Epidermal melanocyte (primary cell): ENCODE measurements around the gene HLCS.

Experiments used
- DNase-seq: peaks from one replicate; pipeline ENCODE4 v3.0.0; 2011; ENCODE audit warnings: low spot score; ENCODE audit not compliant: insufficient read length

Gene HLCS

GRCh38 chr21:36747815-36748383, 218.6 kb downstream of the HLCS start:
- no peak for DNase-seq

DNA sequence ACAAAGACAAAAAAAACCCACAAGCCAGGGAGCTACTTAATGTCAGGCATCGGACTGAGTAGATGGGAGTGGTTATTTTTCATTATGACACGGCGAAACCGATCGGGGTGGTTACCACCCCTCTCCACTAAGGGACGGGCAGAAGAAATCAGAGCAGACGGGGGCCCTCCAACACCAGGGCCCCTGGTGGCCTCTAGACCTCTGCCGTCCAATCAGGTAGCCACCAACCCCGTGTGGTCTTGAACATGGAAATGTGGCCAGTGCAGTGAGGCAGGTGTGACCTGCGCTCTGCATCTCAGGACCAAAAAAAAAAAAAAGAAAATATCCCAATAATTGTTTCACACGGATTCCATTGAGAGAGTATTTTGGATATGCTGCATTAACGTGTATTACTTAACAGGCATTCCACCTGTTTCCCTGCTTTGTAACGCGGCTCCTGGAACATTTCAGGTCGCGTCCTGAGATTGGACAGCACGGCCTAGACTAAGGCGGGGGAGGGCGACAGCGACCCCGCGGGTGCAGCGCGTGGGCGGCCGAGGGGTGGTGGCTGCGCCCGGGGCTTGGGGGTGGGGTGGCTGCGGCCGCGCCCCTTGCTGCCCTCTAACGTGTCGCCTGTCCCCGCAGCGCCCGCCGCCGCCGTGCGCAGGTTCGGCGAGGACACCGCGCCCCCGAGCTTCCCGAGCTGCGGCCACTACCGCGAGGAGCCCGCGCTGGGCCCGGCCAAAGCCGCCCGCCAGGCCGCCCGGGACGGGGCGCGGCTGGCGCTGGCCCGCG, 219.2 kb downstream of the HLCS start:
- no peak for DNase-seq

DNA sequence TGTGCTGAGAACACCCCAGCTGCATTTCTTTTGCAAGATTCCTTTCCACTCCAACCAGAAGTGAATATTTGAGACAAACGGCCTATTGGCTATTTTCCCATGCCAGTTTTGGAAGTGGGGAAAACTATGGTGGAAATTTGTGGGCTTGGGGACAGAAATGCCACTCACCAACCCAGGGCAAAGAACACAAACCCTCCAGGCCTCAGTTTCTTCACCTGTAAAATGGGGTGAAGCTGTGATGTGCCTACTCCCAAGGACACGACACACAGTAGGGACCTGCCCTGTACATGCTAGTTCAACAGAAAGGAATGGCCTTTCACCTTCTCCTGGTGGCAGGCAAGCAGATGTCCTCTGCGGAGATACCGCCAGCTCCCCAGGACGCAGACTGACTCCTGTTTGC, 221.0 kb downstream of the HLCS start:
- no peak for DNase-seq

GRCh38 chr21:36744560-36745231, 221.8 kb downstream of the HLCS start:
- no peak for DNase-seq

DNA sequence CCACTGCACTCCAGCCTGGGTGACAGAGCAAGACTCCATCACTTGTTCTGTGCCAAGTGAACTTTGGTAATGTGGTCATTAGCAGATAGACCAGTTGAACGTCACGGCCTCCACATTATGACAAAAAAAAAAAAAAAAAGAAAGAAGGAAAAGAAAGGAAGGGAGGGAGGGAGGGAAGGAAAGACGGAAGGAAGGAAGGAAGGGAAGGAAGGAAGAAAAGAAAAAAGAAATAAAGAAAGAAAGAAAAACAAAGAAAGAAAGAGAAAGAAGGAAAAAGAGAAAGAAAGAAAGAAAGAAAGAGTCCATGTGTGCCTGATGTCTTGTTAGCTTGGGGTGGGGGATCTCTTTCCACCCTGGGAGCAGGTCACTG, 222.3 kb downstream of the HLCS start:
- DNase-seq = no peak

GRCh38 chr21:36743446-36743845, 223.0 kb downstream of the HLCS start:
- no peak for DNase-seq

DNA sequence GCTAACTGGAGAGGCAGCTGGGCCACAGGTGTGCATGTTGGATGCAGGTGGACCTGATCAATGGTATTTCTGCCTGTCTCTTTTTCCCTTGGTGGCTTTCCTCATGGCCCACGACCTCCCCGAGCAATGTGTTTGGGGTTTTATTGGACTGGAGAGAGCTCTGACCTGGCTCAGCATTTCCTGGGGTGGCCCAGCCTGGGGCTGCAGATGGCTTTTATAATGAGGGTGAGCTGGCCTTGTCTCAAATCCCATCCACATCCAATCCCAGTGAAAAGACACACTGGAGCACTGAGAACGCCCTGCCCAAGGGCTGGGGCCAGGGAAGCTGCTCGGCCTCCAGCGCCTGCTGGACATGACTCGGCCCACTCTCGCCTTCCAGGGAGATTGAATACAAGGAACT, 223.5 kb downstream of the HLCS start:
- no peak for DNase-seq

- DNase-seq = no peak
Observed at GRCh38 chr21:36741506-36741905, 225.0 kb downstream of the HLCS start.

GRCh38 chr21:36738489-36739126, 227.9 kb downstream of the HLCS start:
- no peak for DNase-seq

- no peak for DNase-seq
Observed at GRCh38 chr21:36735724-36736320, 230.6 kb downstream of the HLCS start.

- DNase-seq = no peak
Observed at GRCh38 chr21:36735201-36735515, 231.3 kb downstream of the HLCS start.

DNA sequence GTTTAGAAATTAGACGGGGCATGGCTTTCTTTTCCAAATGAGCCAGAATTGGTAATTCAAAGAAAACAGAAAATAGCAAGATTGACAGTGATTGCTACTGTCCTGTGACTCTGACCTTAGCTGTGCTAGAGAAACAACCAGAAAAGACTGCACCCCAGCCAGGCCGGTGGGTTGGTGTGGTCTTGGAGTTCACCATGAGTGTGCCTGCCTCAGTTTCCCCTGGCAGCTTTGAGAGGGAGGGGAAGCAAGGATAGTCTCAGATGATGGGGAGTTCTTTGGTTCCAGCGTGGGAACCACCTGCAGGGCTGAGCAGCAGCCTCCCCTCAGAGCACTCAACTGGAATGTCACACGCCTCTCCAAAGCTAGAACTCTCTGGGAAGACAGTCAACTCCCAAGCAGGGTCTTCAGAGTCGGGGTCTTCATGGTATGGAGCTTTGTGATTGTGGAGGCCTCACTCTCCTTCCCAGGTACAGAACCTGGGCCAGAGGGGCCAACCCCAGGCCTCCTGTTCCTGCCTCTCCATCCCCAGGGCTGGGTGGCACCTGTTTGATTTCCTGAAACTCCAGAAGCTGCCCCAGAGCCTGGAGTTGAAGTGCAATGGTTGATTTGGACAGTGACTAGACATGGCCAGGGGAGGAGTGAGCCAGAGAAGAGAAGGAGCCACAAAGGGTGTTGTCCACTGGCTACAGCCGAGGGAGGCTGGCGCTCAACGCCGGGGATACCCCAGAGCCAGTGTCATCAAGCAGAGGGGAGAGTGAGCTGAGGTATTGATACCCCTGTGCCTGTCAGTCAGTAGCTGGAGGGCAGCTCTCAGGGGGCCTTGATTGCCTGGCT, 231.9 kb downstream of the HLCS start:
- no peak for DNase-seq

- DNase-seq = no peak
Observed at GRCh38 chr21:36733857-36734256, 232.6 kb downstream of the HLCS start.

- DNase-seq = no peak
Observed at GRCh38 chr21:36732761-36733160, 233.7 kb downstream of the HLCS start.

GRCh38 chr21:36732217-36732616, 234.3 kb downstream of the HLCS start:
- no peak for DNase-seq

DNA sequence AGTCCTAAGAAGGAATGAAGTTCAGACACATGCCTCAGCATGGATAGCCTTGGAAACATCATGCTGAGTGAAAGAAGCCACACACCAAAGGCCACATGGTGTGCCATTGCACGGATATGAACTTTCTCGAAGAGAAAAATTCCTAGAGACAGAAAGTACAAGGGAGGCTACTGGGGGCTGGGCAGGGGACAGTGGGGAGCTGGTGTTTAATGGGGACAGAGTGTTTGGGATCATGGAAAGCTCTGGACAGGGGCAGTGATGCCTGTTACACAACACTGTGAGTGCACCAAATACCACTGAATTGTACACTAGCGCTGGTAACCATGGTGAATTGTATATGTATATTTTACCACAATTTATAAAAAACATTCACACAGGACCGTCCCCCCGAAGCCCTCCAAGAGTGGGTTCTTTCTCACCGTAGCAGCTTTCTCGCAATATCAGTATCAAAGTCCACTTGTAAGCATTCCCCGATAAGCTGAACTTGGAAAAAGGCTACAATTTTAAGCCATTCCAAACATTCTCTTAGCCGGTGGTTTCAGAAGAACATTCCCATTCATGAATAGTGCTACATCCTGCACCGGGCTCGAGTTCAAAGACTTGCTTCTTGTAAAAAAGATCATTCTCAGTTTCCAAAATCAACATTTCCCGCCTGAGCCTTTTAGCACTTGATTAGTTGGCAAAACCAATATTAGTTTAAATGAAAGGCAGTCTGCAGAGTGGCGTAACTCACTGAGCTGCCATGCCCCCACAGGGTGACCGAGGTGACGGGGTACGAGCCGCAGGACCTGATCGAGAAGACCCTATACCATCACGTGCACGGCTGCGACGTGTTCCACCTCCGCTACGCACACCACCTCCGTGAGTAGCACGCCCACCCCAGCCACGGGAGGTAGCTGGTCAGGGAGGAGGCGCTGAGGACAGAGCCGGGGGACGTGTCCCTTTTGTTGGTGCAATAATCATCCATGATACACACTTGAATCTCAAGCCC, 235.9 kb downstream of the HLCS start:
- DNase-seq = no peak

- no peak for DNase-seq
Observed at GRCh38 chr21:36729310-36729970, 237.0 kb downstream of the HLCS start.

DNA sequence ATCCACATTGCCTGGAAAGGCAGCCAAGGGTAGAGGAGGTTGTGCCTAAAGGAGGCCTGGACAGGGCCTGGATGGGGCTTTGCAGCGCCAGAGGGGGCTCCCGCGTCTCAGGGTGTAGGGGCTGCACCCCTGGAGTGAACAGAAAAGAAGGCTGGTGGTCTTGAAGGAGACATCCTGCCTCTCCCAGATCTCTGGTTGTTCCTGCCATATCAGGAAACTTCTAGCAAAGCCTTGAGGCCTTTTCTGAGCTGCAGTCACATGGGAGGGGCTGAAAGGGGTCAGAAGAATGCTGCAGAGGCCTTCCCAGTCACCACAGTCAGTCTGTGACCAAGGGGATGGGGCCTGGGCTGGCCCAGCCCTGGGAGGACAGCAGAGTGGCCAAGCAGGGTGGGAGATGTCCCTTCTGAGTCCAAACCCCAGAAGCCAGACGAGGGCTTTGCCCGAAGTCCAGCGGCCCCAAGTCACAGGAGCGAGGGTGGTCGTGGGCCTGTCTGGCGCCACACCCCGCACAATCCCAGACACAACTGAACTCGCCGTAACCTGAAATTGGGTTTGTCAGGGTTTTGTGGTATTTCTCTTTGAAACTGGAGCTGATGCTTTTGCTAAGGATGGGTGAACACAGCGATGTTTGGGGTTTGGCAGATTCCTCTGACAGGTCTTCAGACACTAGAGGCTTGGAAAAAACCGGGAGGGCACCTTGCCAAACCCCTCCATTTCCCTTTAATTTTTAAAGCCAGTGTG, 237.9 kb downstream of the HLCS start:
- DNase-seq = no peak

DNA sequence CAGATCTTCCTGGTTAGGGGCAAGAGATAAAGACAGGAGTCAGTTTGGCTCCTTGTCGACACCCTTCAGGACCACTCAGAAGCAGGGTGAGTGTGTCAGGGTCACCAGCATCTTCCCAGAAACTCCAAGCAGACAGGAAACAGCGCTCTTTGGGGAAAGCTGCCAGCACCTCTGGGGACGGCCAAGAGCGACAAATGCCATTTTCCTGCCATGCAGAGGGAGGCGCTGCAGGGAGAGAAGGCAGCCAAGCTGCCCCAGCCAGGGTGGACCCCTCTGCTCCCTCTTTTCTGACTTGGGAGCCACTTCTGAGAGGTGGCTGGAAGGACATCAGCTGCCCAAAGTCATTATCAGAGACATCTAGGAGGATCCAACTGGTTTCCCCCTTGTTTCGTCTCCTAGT, 238.6 kb downstream of the HLCS start:
- DNase-seq = no peak
